ENCODE data around the gene ELP4.
A peak's percentile ranks its signal among the peaks of the same experiment; 100 is the strongest.
"Not testable (repeated sequence)": the region's sequence is repeated elsewhere in the genome, so short reads cannot be mapped to it uniquely, and the experiment has no call there.

ELP4 gene

GRCh38 chr11:31649129-31649966 is 139.8 kb downstream of the ELP4 start:
- no peak for DNase-seq

- DNase-seq, result no peak
Observed at GRCh38 chr11:31651208-31651607, 141.6 kb downstream of the ELP4 start.

- DNase-seq, result no peak
Observed at GRCh38 chr11:31651822-31652221, 142.3 kb downstream of the ELP4 start.

GRCh38 chr11:31652528-31652927 is 143.0 kb downstream of the ELP4 start:
- DNase-seq, result no peak

- DNase-seq, result no peak
Observed at GRCh38 chr11:31655483-31655882, 145.9 kb downstream of the ELP4 start.

GRCh38 chr11:31656051-31656450 is 146.5 kb downstream of the ELP4 start:
- DNase-seq, result peak in 1 of 2 experiments; percentile 5

- DNase-seq, result no peak
Observed at GRCh38 chr11:31657091-31657490, 147.5 kb downstream of the ELP4 start.

- no peak for DNase-seq
Observed at GRCh38 chr11:31664129-31664528, 154.6 kb downstream of the ELP4 start.

- DNase-seq, result peak; percentile 5
Observed at GRCh38 chr11:31664954-31665353, 155.4 kb downstream of the ELP4 start.

- no peak for DNase-seq
Observed at GRCh38 chr11:31671681-31672080, 162.1 kb downstream of the ELP4 start.

GRCh38 chr11:31673108-31673507 is 163.5 kb downstream of the ELP4 start:
- DNase-seq, result not testable (repeated sequence)

- DNase-seq, result no peak
Observed at GRCh38 chr11:31676280-31676982, 166.9 kb downstream of the ELP4 start.

- DNase-seq, result no peak
Observed at GRCh38 chr11:31680770-31681169, 171.2 kb downstream of the ELP4 start.

- no peak for DNase-seq
Observed at GRCh38 chr11:31687256-31687655, 177.7 kb downstream of the ELP4 start.

GRCh38 chr11:31687861-31688260 is 178.3 kb downstream of the ELP4 start:
- no peak for DNase-seq

- no peak for DNase-seq
Observed at GRCh38 chr11:31689559-31689958, 180.0 kb downstream of the ELP4 start.

- no peak for DNase-seq
Observed at GRCh38 chr11:31690041-31690440, 180.5 kb downstream of the ELP4 start.

GRCh38 chr11:31690516-31690915 is 180.9 kb downstream of the ELP4 start:
- DNase-seq, result no peak

GRCh38 chr11:31692466-31692865 is 182.9 kb downstream of the ELP4 start:
- no peak for DNase-seq

GRCh38 chr11:31697049-31697448 is 187.5 kb downstream of the ELP4 start:
- DNase-seq, result not testable (repeated sequence)

- DNase-seq, result no peak
Observed at GRCh38 chr11:31699066-31699465, 189.5 kb downstream of the ELP4 start.

GRCh38 chr11:31702966-31703365 is 193.4 kb downstream of the ELP4 start:
- DNase-seq, result no peak

GRCh38 chr11:31706357-31706756 is 196.8 kb downstream of the ELP4 start:
- no peak for DNase-seq

GRCh38 chr11:31711137-31711536 is 201.6 kb downstream of the ELP4 start:
- no peak for DNase-seq

All from AML-193 (cell line).